NCI-H2227 (cell line): ENCODE results near the gene PDIA4.
A peak's percentile ranks its signal among the peaks of the same experiment; 100 is the strongest.
"Not testable (repeated sequence)": the region's sequence is repeated elsewhere in the genome, so short reads cannot be mapped to it uniquely, and the experiment has no call there.

Source experiments
- DNase-seq: peaks from one replicate; lab custom pipeline; 2025; ENCODE audit not compliant: unreplicated experiment; lab: John Stamatoyannopoulos, UW

PDIA4 gene

DNA sequence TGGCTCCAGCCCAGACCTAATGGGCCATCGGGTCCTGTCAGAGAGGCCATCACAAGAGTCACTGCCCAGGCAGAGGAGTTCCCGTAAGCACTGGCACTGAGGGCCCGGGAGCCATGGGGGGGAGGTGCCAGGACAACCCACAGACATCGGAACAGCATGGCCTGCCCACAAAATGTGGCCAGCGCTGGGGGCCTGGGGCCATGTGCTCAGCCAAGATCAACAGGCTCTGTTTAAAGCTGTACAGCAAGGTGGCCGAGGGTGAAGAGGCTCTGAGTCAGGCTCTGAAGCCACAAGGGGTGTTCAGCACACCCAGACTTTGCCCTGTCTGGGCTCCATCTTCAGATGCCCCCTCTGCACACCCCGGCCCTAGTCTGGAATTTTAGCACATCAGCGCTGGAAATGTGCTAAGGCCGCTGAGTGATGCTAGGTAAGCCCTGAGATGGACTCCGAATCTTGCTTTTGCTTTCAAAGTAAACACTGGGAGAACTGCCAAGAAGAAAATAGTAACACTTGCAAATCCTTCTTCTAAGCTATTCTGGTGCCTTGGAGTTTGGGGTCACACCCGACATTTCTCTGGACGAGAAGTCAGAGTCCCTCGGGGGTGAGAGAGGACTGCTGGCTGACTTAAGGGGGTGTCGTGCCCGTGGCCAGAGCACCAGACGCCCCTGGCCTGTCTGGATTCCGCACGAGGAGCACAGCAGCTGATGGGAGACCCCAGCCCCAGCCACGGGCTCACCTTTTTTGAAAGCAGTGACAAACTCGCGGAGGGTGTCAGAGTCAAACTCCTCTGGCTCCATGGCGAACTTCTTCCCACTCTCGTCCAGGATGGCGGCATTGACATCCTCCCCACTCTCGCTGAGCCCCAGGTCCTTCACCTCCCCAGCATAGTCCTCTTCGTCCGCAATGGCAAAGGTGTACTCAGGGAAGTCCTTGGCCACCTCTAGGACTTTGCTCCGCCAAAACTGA lies 23.6 kb downstream of the PDIA4 start:
- DNase-seq, result no peak

- no peak for DNase-seq
Observed at GRCh38 chr7:149003560-149004305, 24.6 kb downstream of the PDIA4 start.

GRCh38 chr7:149003018-149003417 lies 25.3 kb downstream of the PDIA4 start:
- no peak for DNase-seq

DNA sequence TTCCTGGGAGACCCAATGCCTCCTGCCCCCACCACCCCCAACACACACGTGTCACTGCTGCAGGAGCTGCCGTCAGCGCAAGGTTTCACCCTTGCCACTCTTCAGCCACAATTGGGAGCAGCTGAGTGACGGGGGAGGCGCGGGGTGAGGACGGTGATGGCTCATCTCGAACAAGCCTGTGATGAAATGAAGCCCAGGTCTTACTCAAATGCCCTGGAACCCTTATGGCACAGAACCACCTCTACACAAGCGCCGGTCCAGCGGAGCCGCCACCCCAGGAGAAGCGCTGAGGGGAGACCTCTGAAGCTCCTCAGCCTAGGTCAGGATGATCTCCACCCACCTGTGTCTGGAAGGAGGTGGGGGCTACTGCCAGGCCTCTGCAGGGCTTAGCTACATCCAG lies 25.7 kb downstream of the PDIA4 start:
- no peak for DNase-seq

GRCh38 chr7:149001427-149002068 lies 26.8 kb downstream of the PDIA4 start:
- DNase-seq, result no peak

DNA sequence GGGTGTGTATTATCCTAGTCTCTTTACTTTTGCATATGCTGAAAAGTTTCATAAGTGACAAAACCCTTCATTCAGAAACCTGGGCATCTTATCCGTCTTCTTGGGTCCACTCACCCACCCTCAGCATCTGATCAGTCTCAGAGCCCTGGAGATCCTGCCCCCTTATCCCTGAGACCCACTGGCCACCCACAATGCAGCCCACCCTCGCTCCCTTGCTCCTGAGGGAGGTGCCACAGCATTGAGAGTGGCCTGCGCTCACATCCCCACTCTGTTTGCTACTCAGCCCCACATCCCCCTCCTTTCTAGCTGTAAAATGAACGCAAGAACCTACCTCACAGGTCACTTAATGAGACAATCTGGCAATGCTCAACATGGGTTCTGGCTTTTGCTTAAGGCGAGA lies 27.3 kb downstream of the PDIA4 start:
- DNase-seq, result no peak

GRCh38 chr7:148999192-148999591 lies 29.1 kb downstream of the PDIA4 start:
- no peak for DNase-seq

DNA sequence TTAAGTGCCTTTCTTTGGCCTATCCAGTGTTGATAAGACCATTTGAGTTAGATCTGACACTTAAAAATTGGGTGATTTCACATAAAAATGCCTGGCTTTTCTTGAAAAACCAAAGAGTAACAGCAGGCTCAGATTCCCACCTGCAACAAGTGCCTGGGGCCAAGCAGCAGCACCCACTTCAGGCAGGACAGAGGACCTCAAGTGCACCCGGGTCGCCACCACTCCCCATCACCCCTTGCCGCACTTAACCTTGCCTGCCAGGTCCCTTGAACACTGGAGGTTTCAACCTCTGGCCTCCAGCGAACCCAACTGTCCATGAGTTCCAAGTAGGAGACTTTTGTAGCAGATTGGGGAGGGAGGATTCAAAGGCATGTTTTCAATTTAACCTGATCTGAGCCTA lies 30.8 kb downstream of the PDIA4 start:
- DNase-seq, result no peak

DNA sequence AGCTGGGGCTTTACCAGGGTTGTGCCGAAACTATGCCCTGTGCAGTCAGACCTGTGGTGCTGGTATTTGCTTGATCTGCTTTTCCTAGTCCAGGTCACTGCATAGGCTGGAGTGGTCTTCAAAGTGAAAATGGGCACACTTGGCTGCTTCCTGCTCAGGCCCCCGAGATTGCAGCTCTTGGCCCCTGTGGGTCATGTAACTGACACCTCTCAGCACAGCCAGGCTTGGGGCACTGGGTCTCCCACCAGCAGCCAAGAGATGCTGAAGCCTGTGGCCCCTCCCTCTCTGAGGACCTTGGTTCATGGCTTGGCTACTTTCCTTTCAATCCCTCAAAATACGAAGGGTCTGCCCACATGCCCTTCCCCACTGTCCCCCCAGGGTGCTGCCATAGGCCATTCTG lies 33.7 kb downstream of the PDIA4 start:
- DNase-seq, result no peak

DNA sequence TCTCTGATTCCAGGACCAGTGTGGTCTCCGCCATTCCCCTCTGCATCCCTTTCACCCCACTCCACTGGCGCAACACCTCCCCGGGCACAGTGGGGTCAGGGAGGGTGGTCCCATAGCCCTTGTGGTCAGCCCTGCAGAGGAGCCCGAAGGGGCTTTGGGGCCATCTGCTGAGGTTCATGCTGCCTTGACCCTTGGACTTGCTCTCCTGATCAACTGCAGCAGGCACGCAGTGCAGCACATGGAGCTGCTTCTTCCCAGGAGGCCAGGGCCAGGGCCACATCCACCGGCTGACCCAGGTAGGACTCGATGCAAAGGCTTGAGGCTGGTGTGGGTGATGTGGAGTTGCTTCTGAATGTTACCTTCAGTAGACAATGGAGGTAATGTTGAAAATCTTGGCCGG lies 35.1 kb downstream of the PDIA4 start:
- no peak for DNase-seq

DNA sequence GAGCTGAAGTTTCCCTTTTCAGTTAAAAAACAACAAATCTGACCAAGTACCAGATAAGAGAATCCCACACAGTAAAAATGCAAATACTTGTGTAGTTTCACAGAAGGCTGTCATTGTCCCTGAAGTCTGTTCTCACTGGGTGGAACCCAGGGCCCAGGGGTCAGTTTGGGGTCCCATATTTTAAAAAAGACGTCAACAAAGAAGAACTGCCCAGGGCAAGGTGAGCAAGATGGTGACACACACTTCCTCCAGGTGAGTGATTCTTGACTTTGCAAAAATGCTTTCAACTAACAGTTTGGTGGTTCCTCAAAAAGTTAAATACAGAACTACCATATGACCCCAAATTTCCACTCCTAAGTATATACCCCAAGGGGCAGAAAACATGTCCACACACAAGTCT lies 36.8 kb downstream of the PDIA4 start:
- DNase-seq, result no peak

DNA sequence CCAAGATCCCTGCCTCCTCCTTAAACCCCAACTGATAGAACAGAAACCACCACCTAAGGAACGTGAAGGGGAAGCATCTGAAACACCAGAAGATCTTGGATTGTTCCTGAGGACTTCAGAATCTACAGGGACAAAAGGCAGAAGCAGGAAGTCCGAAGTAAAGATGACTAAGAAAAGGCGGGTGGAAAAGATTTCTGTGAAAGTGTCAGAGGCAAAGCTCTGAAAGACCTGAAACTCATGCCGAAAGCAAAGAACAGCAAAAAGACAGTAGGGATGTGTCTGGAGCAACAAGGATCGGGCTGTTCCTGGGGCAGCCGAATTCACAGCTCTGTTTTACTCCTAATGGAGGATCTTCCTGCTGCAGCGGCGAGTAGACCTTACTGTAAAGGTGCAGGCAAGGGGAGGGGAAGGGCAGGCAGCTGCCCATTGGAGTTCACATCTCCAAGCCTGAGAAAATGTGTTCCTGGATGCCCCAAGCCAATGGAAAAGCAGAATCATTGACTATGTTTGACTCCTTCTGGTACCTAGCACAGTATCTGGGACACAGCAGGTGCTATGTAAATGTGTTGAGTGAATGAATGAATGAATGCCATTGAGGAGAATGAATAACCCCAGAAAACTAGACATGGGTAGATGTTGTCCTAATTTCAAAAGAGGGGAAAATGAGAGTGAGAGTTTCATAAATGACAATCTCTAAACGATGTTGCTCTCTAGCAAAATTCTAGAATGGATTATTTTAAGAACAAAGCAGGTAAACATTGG lies 40.4 kb downstream of the PDIA4 start:
- DNase-seq, result peak; percentile 38

DNA sequence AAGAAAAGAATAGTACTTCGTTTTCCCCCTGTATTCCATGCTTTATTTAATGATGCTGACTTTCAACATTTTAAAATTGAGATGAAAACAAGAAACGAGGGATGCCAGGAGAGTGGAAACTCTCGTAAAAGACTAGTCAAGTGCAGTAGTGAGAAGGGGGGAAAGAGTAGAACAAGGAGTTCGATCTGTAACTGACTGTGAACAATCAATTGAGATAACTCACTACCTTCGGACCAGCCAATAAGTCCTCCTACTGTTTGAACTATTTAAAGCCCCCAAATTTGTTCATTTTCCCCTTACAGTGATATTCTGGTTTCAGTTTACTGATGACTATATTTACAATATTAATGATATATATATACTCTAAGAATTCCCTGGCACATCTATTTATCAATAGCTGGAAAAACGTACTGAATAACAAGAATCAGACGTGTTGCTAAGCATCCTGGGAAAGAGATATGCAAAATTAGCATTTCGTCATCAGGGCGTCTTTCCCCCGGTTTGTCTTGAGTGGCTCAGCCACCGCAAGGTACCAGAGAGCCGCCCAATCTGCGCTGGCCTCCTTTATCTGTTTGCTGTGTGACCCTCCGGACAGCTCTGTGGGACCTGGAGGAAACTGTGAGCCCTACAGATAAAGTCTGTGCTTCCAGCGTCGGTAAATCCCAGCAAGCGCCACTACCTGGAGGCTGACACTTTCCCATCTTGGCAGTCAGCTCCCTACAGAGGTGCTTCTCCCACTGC lies 41.1 kb downstream of the PDIA4 start:
- DNase-seq, result peak; percentile 92

DNA sequence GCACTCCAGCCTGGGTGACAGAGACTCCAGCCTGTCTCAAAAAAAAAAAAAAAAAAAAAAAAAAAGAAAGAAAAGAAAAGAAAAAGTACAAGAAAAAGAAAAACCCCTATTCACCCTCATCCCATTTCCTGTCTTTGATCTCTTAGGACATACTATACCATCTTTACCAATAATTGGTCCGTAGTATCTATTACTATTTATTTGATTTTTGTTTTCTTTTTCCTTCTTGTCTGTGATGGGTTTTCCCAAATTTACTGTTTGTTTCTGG lies 41.6 kb downstream of the PDIA4 start:
- no peak for DNase-seq

- DNase-seq, result peak; percentile 94
Observed at GRCh38 chr7:148983200-148984146, 44.8 kb downstream of the PDIA4 start.

GRCh38 chr7:148982654-148983199 lies 45.6 kb downstream of the PDIA4 start:
- DNase-seq, result peak; percentile 69

GRCh38 chr7:148979827-148980226 lies 48.5 kb downstream of the PDIA4 start:
- no peak for DNase-seq

- not testable (repeated sequence) for DNase-seq
Observed at GRCh38 chr7:148979072-148979471, 49.2 kb downstream of the PDIA4 start.

GRCh38 chr7:148978091-148978490 lies 50.2 kb downstream of the PDIA4 start:
- DNase-seq, result peak; percentile 23
